ENCODE results near the gene IGSF11.
"Not testable (repeated sequence)": the region's sequence is repeated elsewhere in the genome, so short reads cannot be mapped to it uniquely, and the experiment has no call there.

Gene IGSF11

DNA sequence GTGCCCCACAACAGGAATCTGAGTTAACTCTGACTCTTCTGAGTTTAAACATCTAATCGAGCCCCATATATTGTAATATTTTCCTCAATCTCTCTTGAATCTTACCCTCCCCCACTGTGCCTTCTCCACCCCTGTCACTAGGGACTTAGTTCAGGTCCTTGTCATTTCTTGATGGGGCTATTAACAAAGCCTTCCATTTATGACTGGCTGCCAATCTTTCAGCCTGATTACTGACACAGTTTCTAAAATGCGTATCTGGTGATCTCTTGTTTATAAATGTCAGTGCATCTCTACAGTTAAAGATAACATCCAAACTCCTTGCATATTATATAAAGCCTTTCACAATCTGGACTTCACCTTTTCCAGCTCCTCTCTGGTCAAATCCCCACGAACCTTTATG lies 124.3 kb downstream of the IGSF11 start:
- CTCF ChIA-PET, result no interaction called here

DNA sequence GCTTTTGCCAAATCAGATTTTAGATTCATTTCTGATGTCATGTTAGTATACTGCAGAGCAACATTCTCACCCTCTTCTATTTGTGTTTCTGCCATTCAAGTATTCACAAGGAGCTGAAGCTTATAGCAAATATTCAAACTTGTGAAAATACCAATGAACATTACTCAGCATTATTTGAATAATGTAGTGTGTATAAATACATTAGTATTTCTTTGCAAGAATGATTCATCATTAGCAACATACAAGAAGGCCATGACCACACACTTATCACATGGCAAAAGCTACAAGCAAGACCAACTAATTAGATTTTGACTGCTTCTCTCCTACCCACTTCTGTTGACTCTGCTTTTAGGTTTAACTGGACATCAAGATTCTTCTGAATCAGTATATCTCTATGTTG lies 124.9 kb downstream of the IGSF11 start:
- Mint-ChIP-seq H3K9me3 (no peaks in the 10 kb centered on the region), H3K4me1 (no peaks in the 10 kb centered on the region), H3K4me3 (no peak overlapping the region), H3K36me3 (no peaks in the 10 kb centered on the region), H3K27ac (no peak overlapping the region), H3K27me3 (peaks cover 7% of the 10 kb centered on the region)
- no peak for DNase-seq
- CTCF ChIA-PET, result no interaction called here

More for the DNA sequence above, 124.3 kb downstream of the IGSF11 start:
- peaks cover 7% of the 10 kb centered on the region for H3K27me3 Mint-ChIP-seq
- no peak overlapping the region for H3K4me3 Mint-ChIP-seq
- DNase-seq, result no peak
- no peaks in the 10 kb centered on the region for H3K9me3 Mint-ChIP-seq
- no peaks in the 10 kb centered on the region for H3K36me3 Mint-ChIP-seq
- H3K27ac Mint-ChIP-seq, result no peak overlapping the region
- H3K4me1 Mint-ChIP-seq, result no peaks in the 10 kb centered on the region

DNA sequence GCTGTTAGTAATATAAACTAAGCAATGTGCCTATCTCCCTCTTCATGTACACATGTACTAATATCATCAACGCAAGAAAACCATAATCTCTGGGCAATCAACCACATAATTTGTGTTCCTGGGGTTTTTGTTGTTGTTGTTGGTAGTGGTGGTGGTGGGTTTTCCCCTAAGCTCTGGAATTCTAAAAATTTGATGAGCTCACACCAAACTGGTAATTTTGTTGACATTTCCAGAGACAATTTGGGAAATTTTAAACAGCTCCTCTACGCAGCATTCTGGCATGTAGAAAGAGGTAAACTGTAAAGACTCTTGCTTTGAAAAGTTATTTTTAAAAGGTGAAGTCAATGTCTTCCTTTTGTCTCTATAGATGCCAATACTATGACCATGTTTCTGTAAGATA lies 126.7 kb downstream of the IGSF11 start:
- Mint-ChIP-seq H3K4me1 (no peaks in the 10 kb centered on the region), H3K27me3 (peaks cover 7% of the 10 kb centered on the region), H3K9me3 (no peaks in the 10 kb centered on the region), H3K4me3 (no peak overlapping the region), H3K27ac (no peak overlapping the region), H3K36me3 (no peaks in the 10 kb centered on the region)
- CTCF ChIA-PET, result interaction anchor here (1.4 to 1.9 kb wide), 2 partner anchors 23 to 126 kb away, joined by 4 to 7 read pairs; partner anchors contain the start of gene IGSF11
- no peak for DNase-seq

DNA sequence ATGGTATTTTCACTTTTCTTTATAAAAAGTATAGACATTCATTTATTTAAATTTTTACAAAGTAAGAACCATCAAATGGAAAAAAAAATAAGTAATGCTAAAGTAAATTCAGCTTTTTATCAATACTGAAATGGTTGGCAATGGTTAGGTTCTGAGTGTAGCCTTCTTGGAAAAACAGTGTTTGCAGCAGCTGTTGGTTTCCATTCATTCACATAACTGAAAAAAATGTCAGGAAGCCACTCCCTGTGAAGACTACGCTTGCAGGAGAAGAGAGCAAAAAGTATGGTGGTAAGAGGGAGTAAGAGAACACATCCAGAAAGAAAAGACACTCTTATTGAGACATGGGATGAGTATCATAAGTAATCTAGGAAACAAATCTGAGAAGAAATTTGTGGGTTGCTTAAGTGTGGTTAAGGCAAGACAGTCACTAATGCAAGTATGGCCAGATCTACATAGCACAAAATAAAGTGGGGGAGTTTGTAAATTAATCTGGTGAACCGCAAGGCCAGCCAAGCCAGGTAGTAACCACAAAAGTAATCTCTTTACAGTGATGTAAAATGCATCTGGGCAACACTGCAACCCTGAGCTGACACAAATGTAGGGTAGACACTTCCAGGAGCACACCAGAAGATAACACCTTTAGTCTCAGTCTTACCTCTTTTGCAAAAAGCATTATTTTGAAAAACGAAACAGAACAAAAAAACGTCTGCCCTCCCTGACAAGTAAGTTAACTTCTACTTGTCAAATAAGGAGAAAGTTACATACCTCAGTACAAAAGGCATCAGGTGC lies 133.7 kb downstream of the IGSF11 start:
- DNase-seq, result no peak
- CTCF ChIA-PET, result interaction anchor here (0.6 to 1.1 kb wide), 2 partner anchors 18 to 197 kb away, joined by 3 to 4 read pairs; no protein-coding TSS in a partner anchor
- H3K27me3 Mint-ChIP-seq, result peaks cover 3% of the 10 kb centered on the region
- no peaks in the 10 kb centered on the region for H3K36me3 Mint-ChIP-seq
- peaks cover 6% of the 10 kb centered on the region for H3K4me1 Mint-ChIP-seq
- H3K27ac Mint-ChIP-seq, result no peak overlapping the region
- H3K9me3 Mint-ChIP-seq, result no peaks in the 10 kb centered on the region
- no peak overlapping the region for H3K4me3 Mint-ChIP-seq

DNA sequence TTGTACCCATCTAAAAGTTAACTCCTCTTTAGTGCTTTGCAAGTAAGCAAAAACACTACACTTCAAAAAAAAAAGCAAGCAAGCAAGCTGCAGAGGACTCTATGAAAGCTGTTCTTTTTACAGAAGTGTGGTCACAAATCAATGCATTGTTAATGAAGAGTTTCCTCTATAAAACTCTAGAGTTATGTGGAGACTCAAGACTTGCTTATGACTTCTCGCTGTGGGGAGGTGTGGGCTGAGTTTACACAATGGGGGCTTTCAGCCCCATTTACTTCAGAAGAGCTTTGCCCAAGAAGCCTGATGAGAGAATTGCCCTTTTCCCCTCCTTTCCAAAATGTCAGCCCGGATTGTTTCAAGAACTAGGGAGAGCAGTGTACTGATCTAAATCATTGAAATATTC lies 144.4 kb downstream of the IGSF11 start:
- no peak overlapping the region for H3K4me3 Mint-ChIP-seq

DNA sequence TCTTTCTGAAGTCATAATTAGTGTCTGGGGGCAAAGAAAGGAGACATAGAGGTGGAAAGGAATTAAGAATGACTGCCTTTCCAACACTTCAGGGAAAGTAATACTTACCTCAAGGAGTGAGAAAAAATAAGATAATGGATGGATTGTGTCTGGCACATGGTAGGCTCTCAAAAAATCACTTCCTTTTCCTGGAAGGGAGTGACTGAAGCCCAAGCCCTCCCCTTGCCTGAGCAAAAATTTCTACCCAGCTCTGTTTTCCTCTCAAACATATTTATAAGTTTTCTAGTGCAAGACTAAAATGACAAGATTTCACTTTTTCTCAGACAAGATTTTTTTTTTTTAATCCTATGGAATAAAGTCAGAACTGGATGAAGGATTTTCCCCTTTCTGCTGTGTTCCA lies 145.0 kb downstream of the IGSF11 start:
- CTCF ChIA-PET, result interaction anchor here (0.7 to 4.1 kb wide), 2 partner anchors 70 to 145 kb away, joined by 5 to 17 read pairs; partner anchors contain the start of gene IGSF11

More for the DNA sequence above, 144.4 kb downstream of the IGSF11 start:
- H3K9me3 Mint-ChIP-seq, result no peaks in the 10 kb centered on the region
- CTCF ChIA-PET, result interaction anchor here (4.1 kb wide), 1 partner anchor 144 kb away, joined by 17 read pairs; the partner anchor contains the start of gene IGSF11
- no peak overlapping the region for H3K27ac Mint-ChIP-seq
- no peaks in the 10 kb centered on the region for H3K27me3 Mint-ChIP-seq
- DNase-seq, result no peak
- peaks cover 10% of the 10 kb centered on the region for H3K4me1 Mint-ChIP-seq
- H3K36me3 Mint-ChIP-seq, result no peaks in the 10 kb centered on the region

DNA sequence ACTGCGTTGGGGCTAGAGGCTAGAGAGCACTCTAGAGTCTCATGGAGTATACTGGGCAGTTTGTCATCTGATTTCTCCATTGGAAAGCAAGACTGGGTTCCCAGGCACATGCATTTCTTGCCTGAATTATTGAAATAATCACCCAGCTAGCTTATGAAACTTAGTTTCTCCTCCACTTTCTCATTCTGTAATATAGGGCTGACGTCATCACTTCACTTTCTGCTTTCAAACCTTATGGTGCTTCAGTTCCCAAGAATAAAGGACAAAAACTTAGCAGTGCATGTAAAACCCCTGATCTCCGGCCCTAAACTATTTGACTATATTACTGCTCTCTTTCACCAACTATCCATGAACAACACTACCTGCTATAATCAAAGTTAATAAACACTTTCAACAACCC lies 147.9 kb downstream of the IGSF11 start:
- Mint-ChIP-seq H3K4me3 (no peak overlapping the region), H3K27me3 (peaks cover 10% of the 10 kb centered on the region), H3K4me1 (peaks cover 14% of the 10 kb centered on the region), H3K36me3 (no peaks in the 10 kb centered on the region), H3K27ac (no peak overlapping the region), H3K9me3 (no peaks in the 10 kb centered on the region)
- CTCF ChIA-PET, result interaction anchor here (5.3 to 12.1 kb wide), 3 partner anchors 149 to 354 kb away, joined by 56 to 348 read pairs (median 259); partner anchors contain the start of genes B4GALT4 and IGSF11
- no peak for DNase-seq

More for the DNA sequence above, 145.0 kb downstream of the IGSF11 start:
- Mint-ChIP-seq H3K4me3 (no peak overlapping the region), H3K27ac (no peak overlapping the region), H3K9me3 (no peaks in the 10 kb centered on the region), H3K4me1 (peaks cover 13% of the 10 kb centered on the region), H3K27me3 (no peaks in the 10 kb centered on the region), H3K36me3 (no peaks in the 10 kb centered on the region)
- DNase-seq, result no peak

DNA sequence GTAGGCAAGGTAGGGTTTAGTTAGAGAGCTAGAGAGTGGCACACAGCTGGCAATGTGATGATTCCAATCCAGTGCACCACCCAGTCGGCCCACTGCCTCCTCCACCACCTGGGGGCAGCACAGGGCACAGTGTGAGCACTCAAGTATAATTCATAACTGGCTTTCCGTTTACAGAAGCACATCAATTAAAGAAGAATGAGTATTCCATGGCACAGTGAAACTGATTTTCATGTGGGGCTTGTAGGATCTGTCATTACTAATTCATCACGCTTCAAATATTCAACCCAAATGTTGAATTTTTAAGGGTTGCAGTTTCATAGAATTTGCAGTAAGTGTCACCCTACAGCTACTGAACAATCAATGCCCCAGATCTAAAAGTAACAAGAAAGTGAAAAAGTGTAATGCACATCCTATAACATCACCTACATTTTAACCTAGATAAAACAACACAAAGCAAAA lies 149.9 kb downstream of the IGSF11 start:
- H3K4me1 Mint-ChIP-seq, result peaks cover 11% of the 10 kb centered on the region
- no peaks in the 10 kb centered on the region for H3K9me3 Mint-ChIP-seq
- H3K4me3 Mint-ChIP-seq, result no peak overlapping the region
- DNase-seq, result peak; percentile 85
- CTCF ChIA-PET, result interaction anchor here (0.6 to 12.1 kb wide), 46 partner anchors 8 to 947 kb away, joined by 3 to 348 read pairs (median 6); partner anchors contain the start of genes B4GALT4 and IGSF11
- no peak overlapping the region for H3K27ac Mint-ChIP-seq
- H3K27me3 Mint-ChIP-seq, result peaks cover 23% of the 10 kb centered on the region
- H3K36me3 Mint-ChIP-seq, result no peaks in the 10 kb centered on the region

DNA sequence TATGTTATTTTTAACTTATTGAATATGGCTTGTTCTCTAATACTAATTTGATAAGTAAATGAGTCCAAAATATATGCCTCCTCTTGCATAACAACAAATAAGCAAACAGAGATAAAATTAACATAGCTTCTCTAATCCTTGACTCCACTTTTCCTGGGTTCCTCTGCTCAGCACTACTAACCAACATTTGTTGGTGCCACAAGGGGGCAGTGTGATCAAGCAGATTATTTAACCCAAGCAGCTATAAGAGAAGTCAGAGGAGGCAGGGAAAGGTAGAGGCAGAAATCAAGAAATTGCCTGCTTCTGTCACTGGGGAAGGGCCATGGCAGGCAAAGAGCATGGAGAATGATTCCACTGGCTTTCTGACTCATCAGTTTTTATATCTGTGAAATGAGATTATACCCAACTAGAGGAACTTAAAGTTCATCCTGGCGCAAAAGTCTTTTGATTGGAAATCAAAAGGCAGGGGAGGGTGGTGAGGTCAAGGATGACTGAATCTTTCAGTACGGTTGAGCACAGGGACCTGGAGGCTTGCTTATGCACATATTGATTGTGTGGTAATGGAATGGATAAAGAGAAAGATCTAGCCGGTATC lies 152.2 kb downstream of the IGSF11 start:
- Mint-ChIP-seq H3K27me3 (peaks cover 23% of the 10 kb centered on the region), H3K4me1 (peaks cover 4% of the 10 kb centered on the region), H3K9me3 (no peaks in the 10 kb centered on the region), H3K4me3 (no peak overlapping the region), H3K27ac (no peak overlapping the region), H3K36me3 (no peaks in the 10 kb centered on the region)
- peak; percentile 81 for DNase-seq
- CTCF ChIA-PET, result interaction anchor here (1.0 to 12.1 kb wide), 18 partner anchors 11 to 798 kb away, joined by 3 to 348 read pairs (median 8); partner anchors contain the start of genes B4GALT4 and IGSF11

DNA sequence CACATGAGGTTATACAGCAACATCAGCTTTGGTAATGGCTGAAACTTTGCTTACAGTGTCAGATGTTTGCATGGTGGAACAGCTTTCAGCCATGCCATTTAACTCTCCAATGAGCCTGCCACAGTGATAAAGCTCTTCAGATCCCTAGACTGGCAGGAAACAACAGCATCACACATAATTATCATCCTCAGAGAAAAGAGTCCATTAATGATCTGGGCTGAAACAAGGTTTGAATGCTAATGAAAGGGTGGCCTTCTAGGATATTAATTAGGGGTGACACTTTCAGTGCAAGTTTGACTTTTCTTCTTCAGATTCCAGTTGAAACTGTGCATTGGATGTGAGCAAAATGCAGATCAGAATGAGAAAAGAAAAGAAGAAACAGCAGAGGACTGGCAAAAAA lies 166.6 kb downstream of the IGSF11 start:
- Mint-ChIP-seq H3K36me3 (no peaks in the 10 kb centered on the region), H3K9me3 (peaks cover 13% of the 10 kb centered on the region), H3K27ac (no peak overlapping the region), H3K4me1 (no peaks in the 10 kb centered on the region), H3K27me3 (peaks cover 12% of the 10 kb centered on the region), H3K4me3 (no peak overlapping the region)
- CTCF ChIA-PET, result no interaction called here
- no peak for DNase-seq

DNA sequence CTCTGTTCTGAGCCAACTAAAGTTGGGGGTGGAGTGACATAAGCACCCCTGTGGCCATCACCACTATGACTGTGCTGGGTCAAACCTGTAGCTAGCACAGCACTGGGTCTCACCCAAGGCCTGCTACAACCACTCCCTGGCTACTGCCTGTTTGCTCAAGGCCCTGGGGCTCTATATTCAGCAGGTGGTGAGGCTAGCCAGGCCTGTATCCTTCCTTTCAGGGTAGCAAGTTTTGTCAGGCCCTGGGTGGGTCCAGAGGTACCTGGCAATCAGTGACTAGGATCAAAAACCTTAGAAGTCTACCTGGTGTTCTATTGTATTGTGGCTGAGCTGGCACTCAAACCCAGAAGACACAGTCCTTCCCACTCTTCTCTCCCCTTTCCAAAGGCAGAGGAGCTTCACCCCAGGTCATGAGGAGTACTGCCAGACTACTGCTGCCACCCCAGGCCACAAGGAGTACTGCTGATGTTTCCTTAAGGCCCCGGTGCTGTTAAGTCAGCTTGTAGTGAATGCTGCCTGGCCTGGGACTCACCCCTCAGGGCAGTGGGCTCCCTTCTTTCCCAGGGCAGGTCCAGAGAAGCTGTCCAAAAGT lies 170.8 kb downstream of the IGSF11 start:
- Mint-ChIP-seq H3K27ac (no peak overlapping the region), H3K9me3 (no peaks in the 10 kb centered on the region), H3K27me3 (peaks cover 12% of the 10 kb centered on the region), H3K4me3 (no peak overlapping the region), H3K36me3 (no peaks in the 10 kb centered on the region), H3K4me1 (no peaks in the 10 kb centered on the region)
- CTCF ChIA-PET, result interaction anchor here (2.2 kb wide), 1 partner anchor 21 kb away, joined by 6 read pairs; no protein-coding TSS in a partner anchor
- DNase-seq, result peak; percentile 29

DNA sequence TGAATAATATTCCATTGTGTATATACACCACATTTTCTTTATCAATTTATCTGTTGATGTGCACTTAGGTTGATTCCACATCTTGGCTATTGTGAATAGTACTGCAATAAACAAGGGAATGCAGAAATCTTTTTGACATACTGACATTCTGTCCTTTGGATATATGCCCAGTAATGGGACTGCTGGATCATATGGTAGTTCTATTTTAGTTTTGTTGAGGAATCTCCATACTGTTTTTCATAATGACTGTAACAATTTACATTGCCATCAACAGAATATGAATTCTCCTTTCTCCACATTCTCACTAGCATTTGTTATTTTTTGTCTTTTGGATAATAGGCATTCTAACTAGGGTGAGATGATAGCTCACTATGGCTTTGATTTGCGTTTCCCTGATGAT lies 174.7 kb downstream of the IGSF11 start:
- Mint-ChIP-seq H3K27ac (no peak overlapping the region), H3K9me3 (no peaks in the 10 kb centered on the region), H3K4me1 (no peaks in the 10 kb centered on the region), H3K27me3 (peaks cover 6% of the 10 kb centered on the region), H3K36me3 (no peaks in the 10 kb centered on the region), H3K4me3 (no peak overlapping the region)
- no peak for DNase-seq
- CTCF ChIA-PET, result no interaction called here

DNA sequence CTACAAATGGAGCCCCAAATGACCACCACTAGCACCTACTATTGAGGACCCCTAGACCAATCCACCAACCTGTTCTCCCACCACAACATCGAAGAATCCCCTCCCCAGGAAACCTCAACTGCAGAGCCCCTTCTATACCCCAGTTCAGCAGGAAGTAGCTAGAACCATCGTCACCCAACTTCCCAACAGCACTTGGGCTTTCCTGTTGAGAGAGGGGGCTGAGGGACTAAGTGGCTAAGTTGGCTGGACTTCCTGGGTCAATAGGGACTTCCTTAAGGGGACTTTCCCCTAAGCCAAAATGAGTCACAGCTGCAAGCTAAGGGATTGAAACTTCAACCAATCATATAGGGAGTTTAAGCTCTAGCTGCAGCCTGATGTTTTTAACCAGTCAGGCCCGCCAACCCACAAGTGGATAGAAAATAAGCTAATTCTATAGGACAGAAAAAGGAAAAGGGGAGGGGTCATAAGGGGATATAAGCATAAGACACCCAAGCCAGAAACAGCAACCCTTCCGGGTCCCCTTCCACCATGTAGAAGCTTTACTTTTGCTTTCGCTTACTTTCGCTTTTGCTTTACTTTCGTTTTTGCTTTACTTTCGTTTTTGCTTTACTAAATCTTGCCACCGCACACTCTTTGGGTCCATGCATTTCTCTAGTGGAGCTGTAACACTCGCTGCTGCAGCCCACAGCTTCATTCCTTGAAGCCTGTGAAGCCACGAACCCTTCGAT lies 183.0 kb downstream of the IGSF11 start:
- not testable (repeated sequence) for H3K9me3 Mint-ChIP-seq, H3K4me1 Mint-ChIP-seq, H3K4me3 Mint-ChIP-seq, H3K36me3 Mint-ChIP-seq, H3K27me3 Mint-ChIP-seq
- H3K27ac Mint-ChIP-seq, result peak overlapping the region; percentile 69
- peak; percentile 23 for DNase-seq
- CTCF ChIA-PET, result interaction anchor here (0.9 kb wide), 1 partner anchor 30 kb away, joined by 3 read pairs; no protein-coding TSS in a partner anchor

DNA sequence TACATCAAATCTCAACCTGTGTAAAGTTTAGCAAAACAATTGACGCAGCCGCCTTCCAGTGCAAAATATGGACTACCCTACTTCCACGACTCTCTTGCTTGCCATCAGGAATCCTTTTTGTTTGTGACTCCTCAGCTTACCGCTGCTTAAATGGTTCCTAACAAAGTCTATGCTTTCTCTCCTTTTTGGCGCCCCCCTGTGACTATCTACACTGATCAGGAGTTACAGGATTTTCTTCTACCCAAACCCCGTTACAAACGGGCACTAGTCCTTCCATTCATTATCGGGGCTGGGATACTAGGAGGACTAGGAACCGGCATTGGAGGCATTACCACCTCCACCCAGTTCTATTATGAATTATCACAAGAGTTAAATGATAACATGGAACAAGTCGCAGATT lies 184.0 kb downstream of the IGSF11 start:
- Mint-ChIP-seq H3K27me3 (no peaks in the 10 kb centered on the region), H3K4me3 (no peak overlapping the region), H3K9me3 (peaks cover 4% of the 10 kb centered on the region), H3K27ac (no peak overlapping the region), H3K4me1 (peaks cover 8% of the 10 kb centered on the region), H3K36me3 (no peaks in the 10 kb centered on the region)
- no peak for DNase-seq
- CTCF ChIA-PET, result no interaction called here
